GM21723 (cell line): ENCODE data around the gene FAM135A.
"Not testable (repeated sequence)": the region's sequence is repeated elsewhere in the genome, so short reads cannot be mapped to it uniquely, and the experiment has no call there.

ENCODE experiments used
- ATAC-seq: cut with Tn5 transposase; IDR thresholded peaks from one replicate; pipeline ENCODE4 v1.9.1; 2021; ENCODE audit warnings: mild to moderate bottlenecking, moderate library complexity; ENCODE audit not compliant: unreplicated experiment

The FAM135A gene

GRCh38 chr6:70396163-70396562, 17.1 kb upstream of the FAM135A start:
- ATAC-seq: no peak

GRCh38 chr6:70396796-70397729, 16.2 kb upstream of the FAM135A start:
- no peak for ATAC-seq

GRCh38 chr6:70398783-70399728, 14.3 kb upstream of the FAM135A start:
- ATAC-seq: no peak

DNA sequence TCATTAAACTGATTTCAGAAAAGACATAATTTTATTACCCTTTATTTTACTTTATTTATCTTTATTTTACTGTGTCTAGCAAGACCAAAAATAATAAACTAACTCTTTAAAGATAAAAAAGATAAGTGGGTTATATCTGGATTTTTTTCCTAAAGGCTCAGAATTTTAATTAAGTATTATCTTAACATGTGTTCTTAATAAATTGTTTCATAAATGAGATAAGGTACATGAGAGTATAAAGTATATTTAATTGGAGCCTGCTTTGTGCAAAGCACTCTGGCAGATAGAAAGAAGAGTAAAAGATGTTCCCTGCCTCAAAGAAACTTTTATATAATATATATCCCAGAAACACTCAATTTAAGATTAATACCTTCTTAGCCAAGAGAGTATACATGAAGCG, 8.7 kb upstream of the FAM135A start:
- ATAC-seq: no peak

DNA sequence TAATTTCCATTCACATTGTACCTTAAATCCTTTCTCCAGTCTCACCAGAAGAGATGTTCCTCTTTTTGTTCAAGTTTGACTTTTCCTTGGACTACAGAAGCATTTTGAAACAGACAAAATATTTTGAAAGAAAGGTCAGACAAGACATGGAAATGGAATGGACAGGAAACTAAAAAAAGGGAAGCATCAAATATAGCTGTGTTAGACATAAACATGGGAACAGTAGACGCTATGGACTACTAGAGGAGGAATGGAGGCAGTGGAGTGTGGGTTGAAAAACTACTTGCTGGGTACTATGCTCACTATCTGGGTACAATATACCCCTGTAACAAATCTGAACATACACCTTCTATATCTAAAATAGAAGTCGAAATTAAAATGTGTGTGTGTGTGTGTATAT, 4.1 kb upstream of the FAM135A start:
- ATAC-seq: no peak

DNA sequence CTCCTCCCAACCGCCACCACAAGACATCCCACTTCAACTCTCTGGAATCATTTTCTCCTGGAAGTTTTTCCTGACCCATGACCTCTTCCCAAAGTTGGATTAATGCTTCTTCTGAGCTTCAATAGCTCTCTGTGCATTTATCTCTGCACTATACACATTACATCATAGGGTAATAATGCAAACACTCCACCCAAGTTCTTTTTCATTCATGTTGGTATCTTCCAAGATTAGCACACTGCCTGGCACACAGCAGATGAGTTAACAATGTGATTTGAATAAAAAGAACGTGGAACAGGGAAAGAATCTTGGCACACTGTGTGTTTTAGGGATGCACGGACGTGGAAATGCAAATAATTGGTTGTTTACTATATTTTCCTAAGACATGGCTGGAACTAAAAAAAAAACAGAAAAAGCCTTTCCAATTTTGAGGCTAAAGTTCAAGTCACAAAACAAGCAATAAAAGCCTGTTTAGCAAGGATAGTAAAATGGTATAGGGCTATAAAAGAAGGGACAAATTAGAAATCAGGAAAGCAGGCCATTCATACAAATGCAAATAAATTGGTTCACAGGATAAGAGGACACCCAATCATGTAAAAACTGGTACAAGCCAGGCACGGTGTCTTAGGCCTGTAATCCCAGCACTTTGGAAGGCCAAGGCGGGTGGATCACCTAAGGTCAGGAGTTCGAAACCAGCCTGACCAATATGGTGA, 1.6 kb upstream of the FAM135A start:
- ATAC-seq: no peak

DNA sequence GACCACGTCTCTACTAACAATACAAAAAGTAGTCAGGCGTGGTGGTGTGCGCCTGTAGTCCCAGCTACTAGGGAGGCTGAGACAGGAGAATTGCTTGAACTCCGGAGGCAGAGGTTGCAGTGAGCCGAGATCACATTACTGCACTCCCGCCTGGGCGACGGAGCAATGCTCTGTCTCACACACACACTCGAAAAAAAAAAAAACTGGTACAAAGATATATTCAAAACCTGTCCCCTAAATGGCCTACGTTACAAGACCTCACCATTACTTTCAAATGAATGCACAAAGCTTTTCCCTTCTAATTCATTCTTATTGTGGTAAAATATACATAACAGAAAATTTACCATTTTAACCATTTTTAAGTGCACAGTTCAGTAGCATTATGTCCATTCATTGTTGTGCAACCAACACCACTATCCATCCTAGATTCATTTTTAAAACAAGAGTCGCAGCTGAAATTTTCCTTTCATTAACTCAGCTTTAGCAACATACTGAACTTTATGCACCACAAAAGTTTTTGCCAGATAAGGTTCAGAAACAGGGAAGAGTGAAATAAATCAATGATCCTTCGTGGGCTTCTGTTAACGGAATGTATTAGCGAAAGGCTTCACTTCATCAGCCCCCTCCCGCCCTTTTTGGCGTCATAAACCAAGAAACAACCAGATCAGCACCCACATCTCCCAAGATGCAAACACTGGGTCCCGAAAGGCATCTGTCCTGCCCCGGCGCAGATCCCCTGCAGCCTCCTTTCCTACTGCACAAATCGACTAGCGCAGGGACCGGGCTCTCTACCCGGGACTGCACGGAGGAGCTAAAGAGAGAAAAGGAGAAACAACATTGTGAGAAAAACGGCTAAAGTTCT, 825 bp upstream of the FAM135A start:
- ATAC-seq: peak; percentile 31

DNA sequence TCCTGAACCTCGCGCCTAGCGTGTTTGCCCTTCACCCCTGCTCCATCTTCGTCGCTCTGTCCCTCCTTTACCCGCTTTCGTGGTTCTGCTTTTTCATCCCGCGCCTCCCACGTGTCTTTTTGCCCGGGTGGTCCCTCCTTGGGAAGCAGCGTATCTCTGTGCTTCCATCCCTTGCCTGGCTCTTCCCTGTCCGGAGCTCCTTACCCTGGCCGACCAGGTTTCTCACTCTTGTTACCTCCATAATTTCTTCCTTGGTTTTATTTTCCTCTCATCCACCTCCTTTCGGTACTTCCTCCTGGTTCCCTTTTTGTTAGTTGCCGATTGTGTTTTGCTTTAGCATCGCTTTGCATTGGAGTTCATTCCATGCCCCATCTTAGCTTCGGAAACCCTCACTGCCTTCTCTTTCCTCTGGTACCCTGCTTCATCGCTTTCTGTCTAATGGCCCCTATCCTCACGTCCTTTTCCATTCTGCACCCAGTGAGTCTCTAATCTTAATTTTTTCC, 735 bp downstream of the FAM135A start:
- peak; percentile 6 for ATAC-seq

- no peak for ATAC-seq
Observed at GRCh38 chr6:70414813-70415212, 1.5 kb downstream of the FAM135A start.

DNA sequence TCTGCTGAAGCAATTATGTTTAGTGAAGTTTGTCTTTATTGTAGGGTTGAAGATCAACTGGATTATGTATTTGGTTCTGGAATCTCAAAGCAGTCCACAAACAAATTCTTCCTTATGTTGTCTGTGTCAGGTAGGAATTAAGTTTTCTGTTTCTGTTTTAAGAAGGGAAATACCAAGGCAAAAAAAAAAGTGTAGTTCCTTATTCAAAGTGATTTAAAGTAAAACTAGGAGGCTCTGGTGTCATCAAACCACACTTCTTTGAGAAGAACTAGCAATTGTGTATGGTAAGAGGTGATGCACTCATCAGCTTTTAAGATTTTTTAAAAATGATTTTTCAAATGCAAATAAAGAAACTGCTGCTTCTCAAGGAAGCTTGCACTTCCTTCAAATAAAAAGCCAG, 1.9 kb downstream of the FAM135A start:
- ATAC-seq: no peak

- no peak for ATAC-seq
Observed at GRCh38 chr6:70415660-70416059, 2.4 kb downstream of the FAM135A start.

- ATAC-seq: no peak
Observed at GRCh38 chr6:70421509-70421908, 8.2 kb downstream of the FAM135A start.

DNA sequence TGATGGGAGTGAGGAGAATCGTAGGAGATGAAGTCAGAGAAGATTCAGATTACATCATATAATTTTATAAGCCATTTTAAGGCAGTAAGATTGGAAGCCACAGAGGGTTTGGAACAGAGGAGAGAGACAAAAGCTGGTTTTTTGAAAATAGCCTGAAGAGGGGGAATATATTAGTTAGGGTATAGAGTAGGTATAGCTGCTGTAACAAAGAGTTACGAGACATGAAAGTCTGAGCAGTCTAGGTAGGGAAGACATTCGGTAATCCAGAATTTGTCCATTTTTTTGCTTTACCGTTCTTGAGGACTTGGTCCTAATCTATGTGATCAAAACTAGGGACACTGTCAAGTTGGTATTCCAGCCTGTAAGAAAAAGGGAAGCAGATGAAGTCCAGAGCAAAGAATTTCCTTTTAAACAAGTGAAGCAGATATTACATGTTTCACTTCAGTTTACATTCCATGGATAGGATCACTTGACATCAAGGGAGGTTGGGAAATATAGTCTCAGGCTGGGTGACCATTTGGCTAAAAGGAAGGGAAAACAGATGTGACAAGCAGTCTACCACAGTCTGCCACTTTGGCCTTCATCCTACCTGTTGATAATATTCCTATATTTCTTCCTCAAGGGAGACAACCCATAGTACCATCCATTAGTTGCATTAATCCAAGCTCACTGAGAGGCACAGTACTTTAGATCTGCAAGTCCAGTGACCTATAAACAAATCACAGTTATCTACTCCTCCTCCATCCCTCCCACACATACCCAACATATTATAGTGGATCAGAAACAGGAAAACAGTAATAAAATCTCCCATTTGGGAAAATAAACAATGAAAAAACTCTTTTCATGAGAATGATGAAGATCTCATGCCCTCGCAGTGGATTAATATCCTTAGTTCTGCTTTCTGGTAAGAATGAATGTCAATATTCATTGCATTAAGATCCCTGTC, 10.2 kb downstream of the FAM135A start:
- no peak for ATAC-seq

GRCh38 chr6:70424291-70424690, 11.0 kb downstream of the FAM135A start:
- ATAC-seq: no peak

- no peak for ATAC-seq
Observed at GRCh38 chr6:70436320-70436719, 23.0 kb downstream of the FAM135A start.

DNA sequence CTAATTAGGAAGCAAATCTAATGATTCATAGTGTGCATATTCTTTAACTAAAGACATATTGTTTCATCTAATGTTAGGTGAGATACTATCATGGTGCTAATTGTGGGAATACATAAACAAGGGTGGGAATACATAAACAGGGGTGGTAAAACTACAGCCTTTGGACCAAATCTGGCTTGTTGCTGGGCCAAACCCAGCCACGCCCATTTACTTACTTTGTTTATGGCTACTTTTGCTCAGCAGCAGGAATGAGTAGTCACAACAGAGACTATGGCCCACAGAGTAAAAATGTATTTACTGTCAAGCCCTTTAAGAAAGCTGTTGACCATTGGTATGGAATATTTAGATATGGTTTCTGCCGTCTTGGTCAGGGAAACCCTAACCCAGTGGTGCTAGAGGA, 31.7 kb downstream of the FAM135A start:
- ATAC-seq: no peak

GRCh38 chr6:70447343-70448070, 34.2 kb downstream of the FAM135A start:
- ATAC-seq: not testable (repeated sequence)

GRCh38 chr6:70453899-70454298, 40.6 kb downstream of the FAM135A start:
- not testable (repeated sequence) for ATAC-seq
